HG03575 (cell line): ENCODE measurements around the gene SH3GLB2.
"Not testable (repeated sequence)": the region's sequence is repeated elsewhere in the genome, so short reads cannot be mapped to it uniquely, and the experiment has no call there.

ENCODE experiments used
- ATAC-seq: cut with Tn5 transposase; IDR thresholded peaks from one replicate; pipeline ENCODE4 v1.9.1; 2021; ENCODE audit not compliant: unreplicated experiment, insufficient number of reproducible peaks, low FRiP score; ENCODE audit errors: extremely low read depth

Gene SH3GLB2

GRCh38 chr9:129006328-129007034, 21.6 kb downstream of the SH3GLB2 start:
- ATAC-seq, result no peak

GRCh38 chr9:129005336-129005997, 22.7 kb downstream of the SH3GLB2 start:
- no peak for ATAC-seq

- not testable (repeated sequence) for ATAC-seq
These were observed 24.0 kb downstream of the SH3GLB2 start for GRCh38 chr9:129004173-129004572.

- no peak for ATAC-seq
These were observed 25.1 kb downstream of the SH3GLB2 start for GRCh38 chr9:129002992-129003391.

- no peak for ATAC-seq
These were observed 26.4 kb downstream of the SH3GLB2 start for GRCh38 chr9:129001504-129002325.

GRCh38 chr9:128999581-129000206, 28.4 kb downstream of the SH3GLB2 start:
- ATAC-seq, result no peak

GRCh38 chr9:128998462-128998861, 29.7 kb downstream of the SH3GLB2 start:
- ATAC-seq, result no peak

- no peak for ATAC-seq
These were observed 32.3 kb downstream of the SH3GLB2 start for GRCh38 chr9:128995791-128996190.

- ATAC-seq, result no peak
These were observed 35.1 kb downstream of the SH3GLB2 start for GRCh38 chr9:128992995-128993394.

GRCh38 chr9:128987805-128988204, 40.3 kb downstream of the SH3GLB2 start:
- ATAC-seq, result no peak

- ATAC-seq, result no peak
These were observed 41.5 kb downstream of the SH3GLB2 start for GRCh38 chr9:128986671-128987070.

GRCh38 chr9:128983536-128983935, 44.6 kb downstream of the SH3GLB2 start:
- ATAC-seq, result no peak

- ATAC-seq, result no peak
These were observed 49.0 kb downstream of the SH3GLB2 start for GRCh38 chr9:128979111-128979510.

GRCh38 chr9:128972956-128973355, 55.2 kb downstream of the SH3GLB2 start:
- no peak for ATAC-seq

- ATAC-seq, result no peak
These were observed 58.6 kb downstream of the SH3GLB2 start for GRCh38 chr9:128969491-128969890.

GRCh38 chr9:128961403-128961802, 66.7 kb downstream of the SH3GLB2 start:
- not testable (repeated sequence) for ATAC-seq
